Tibial nerve (tissue), 4 donors: ENCODE results near the gene ZBTB17. TPM values are rescaled to one million over a fixed set of nuclear protein-coding genes. Genes with fewer than 3 reads are reported as not detected.

Experiments
- DNase-seq, 2 donors: peaks; one replicate each; pipeline ENCODE4 v3.0.0-alpha.2; 2019; ENCODE audit warnings: low spot score in 2 of 2
- H3K27ac ChIP-seq, 4 donors: fragments of 200-600 bp; sonication (generic) in 3 of 4; one replicate each; pipeline ENCODE4 v1.5.1; 2017 to 2019; ENCODE audit warnings: mild to moderate bottlenecking in 1 of 4
- H3K27me3 ChIP-seq, 2 donors: fragments of 200-600 bp; sonication (generic) in 1 of 2; one replicate each; pipeline versions ENCODE4 v1.5.1 to v1.6.0; 2017 to 2019
- H3K36me3 ChIP-seq, 3 donors: fragments of 200-600 bp; sonication (generic); one replicate each; pipeline ENCODE4 v1.5.1; 2018 to 2019
- H3K4me1 ChIP-seq, 4 donors: fragments of 200-600 bp; sonication (generic) in 3 of 4; one replicate each; pipeline ENCODE4 v1.5.1; 2017 to 2019
- H3K4me3 ChIP-seq, 4 donors: fragments of 200-600 bp; sonication (generic) in 3 of 4; one replicate each; pipeline ENCODE4 v1.5.1; 2017 to 2019; ENCODE audit warnings: mild to moderate bottlenecking in 1 of 4, moderate library complexity in 1 of 4
- H3K9me3 ChIP-seq, 4 donors: fragments of 200-600 bp; sonication (generic) in 3 of 4; one replicate each; pipeline ENCODE4 v1.5.1; 2017 to 2019
- EP300 ChIP-seq, 2 donors: sonication (generic); formaldehyde crosslinking; IDR thresholded peaks; one replicate each; pipeline ENCODE4 v1.6.1; 2017; ENCODE audit warnings: antibody characterized with exemption in 2 of 2, mild to moderate bottlenecking in 1 of 2
- POLR2A ChIP-seq, 2 donors: fragments of 450-650 bp; IDR thresholded peaks; one replicate each; pipeline ENCODE4 v1.6.1; 2017; ENCODE audit warnings: antibody characterized with exemption in 2 of 2, mild to moderate bottlenecking in 2 of 2, moderate library complexity in 2 of 2
- WGBS, 2 donors: methylation state at CpG; one replicate each; pipeline ENCODE4 v1.1.5; 2018; 5-methylcytosine and 5-hydroxymethylcytosine counted together
- total RNA-seq, 4 donors: library from RNA; depleted of rRNA; stranded (reverse); fragments of >200 nt; gene quantifications; one replicate each; pipeline ENCODE4 v1.1.0, GENCODE V29; 2016
- TF ChIP-seq, protein P1 (sequence below), 5 experiments: fragments of 200-600 bp in 3 of 5; fragments of 450-650 bp in 2 of 5; sonication (generic) in 3 of 5; IDR thresholded peaks; one replicate each; pipeline ENCODE4 v1.5.1; 2016 to 2019; ENCODE audit warnings: antibody characterized with exemption in 5 of 5, mild to moderate bottlenecking in 3 of 5, moderate library complexity in 2 of 5

The ZBTB17 gene
- total RNA-seq, 4 donors from 2014 or later: 34.5 to 85.2 (median 52.4) TPM

DNA sequence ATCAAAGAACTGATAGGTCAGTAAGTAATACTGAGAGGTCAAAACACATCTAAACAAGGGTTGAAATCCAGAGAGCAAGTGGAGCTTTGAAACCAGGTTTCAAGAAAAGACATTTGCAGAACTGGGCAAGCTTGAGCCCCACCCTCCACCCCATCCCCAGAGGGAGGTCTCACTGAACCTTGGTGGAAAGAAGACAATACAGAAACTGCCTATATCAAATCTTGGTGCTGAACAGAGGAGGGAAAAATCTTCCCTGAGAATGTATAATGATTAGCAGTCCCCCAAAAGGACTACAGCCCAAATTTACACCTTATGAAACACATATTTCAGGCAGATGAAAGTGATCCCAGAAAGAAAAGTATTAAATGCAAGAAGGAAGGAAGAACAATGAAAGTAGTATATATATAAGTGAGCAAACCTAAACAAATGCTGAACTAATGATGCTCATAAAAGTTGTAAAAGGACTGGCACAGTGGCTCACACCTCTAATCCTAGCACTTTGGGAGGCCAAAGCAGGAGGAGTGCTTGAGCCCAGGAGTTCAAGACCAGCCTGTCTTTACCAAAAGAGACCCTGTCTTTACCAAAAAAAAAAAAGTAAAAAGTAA is 12.4 kb downstream of the ZBTB17 start:
- TF ChIP-seq, protein P1, sequence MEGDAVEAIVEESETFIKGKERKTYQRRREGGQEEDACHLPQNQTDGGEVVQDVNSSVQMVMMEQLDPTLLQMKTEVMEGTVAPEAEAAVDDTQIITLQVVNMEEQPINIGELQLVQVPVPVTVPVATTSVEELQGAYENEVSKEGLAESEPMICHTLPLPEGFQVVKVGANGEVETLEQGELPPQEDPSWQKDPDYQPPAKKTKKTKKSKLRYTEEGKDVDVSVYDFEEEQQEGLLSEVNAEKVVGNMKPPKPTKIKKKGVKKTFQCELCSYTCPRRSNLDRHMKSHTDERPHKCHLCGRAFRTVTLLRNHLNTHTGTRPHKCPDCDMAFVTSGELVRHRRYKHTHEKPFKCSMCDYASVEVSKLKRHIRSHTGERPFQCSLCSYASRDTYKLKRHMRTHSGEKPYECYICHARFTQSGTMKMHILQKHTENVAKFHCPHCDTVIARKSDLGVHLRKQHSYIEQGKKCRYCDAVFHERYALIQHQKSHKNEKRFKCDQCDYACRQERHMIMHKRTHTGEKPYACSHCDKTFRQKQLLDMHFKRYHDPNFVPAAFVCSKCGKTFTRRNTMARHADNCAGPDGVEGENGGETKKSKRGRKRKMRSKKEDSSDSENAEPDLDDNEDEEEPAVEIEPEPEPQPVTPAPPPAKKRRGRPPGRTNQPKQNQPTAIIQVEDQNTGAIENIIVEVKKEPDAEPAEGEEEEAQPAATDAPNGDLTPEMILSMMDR (IDR thresholded peaks at IDR 0.05): no peak
- TF ChIP-seq POLR2A (IDR thresholded peaks at IDR 0.05): no peak
- TF ChIP-seq EP300 (IDR thresholded peaks at IDR 0.05): no peak
- Histone ChIP-seq H3K27ac (peak overlapping the region in 2 of 4 donors; percentile 52 to 80), H3K9me3 (no peaks in the 10 kb centered on the region), H3K36me3 (peaks cover 0 to 4% (median 0%) of the 10 kb centered on the region in 3 donors), H3K4me1 (peaks cover 0 to 88% (median 25%) of the 10 kb centered on the region in 4 donors), H3K4me3 (no peak overlapping the region), H3K27me3 (no peaks in the 10 kb centered on the region)
- no peak for DNase-seq

DNA sequence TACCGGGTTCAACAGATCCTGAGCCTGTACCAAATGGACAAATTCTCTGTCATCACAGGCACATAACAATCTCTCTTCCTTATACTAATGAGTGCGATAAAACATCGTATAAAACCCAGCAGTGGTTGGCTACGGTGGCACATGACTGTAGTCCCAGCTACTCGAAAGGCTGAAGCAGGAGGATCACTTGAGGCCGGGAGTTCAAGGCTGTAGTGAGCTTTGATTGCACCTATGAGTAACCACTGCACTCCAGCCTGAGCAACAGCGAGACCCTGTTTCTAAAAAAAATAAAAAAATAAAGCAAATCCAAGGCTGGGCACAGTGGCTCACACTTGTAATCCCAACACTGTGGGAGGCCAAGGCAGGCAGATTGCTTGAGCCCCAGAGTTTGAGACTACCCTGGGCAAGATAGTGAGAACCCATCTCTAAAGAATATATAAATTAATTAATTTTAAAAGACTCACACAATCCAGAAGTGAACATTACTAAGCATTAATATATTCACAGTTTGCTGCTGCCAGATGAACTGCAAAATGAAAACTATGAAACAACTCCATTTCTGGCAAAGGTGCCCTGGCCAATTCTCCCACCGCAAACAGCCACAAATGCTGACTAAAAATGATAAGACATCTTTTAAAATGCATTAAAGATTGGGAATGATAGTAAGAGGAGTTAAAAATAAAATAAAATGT is 13.1 kb downstream of the ZBTB17 start:
- Histone ChIP-seq H3K27ac (peak overlapping the region in 2 of 4 donors; percentile 52 to 80), H3K4me1 (peaks cover 0 to 88% (median 23%) of the 10 kb centered on the region in 4 donors), H3K4me3 (no peak overlapping the region), H3K9me3 (no peaks in the 10 kb centered on the region), H3K36me3 (no peaks in the 10 kb centered on the region), H3K27me3 (no peaks in the 10 kb centered on the region)
- TF ChIP-seq, protein P1 (IDR thresholded peaks at IDR 0.05): no peak
- no peak for TF ChIP-seq EP300 (IDR thresholded peaks at IDR 0.05)
- no peak for TF ChIP-seq POLR2A (IDR thresholded peaks at IDR 0.05)
- DNase-seq: no peak
- WGBS, 2 donors: 83 to 89% methylated on average over 8 of the region's 8 CpGs

DNA sequence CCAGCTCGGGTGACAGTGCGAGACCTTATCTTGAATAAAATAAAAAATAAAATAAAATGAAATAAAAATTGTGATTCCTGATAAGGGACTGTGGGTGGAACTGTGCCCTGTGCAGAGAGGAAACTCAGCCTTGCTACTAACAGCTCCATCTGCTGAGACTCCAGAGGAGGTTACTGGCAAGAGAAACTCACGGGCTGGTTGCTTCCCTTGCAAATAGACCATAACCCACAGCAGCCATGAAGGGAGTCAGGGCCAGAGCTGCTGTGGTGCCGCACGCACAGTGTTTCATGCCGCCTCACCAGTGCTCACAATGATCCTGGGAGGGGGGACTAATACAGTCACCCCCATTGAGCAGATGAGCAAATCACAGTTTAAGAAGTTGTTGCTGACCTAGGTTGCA is 13.7 kb downstream of the ZBTB17 start:
- Histone ChIP-seq H3K4me1 (peaks cover 0 to 86% (median 22%) of the 10 kb centered on the region in 4 donors), H3K27me3 (no peaks in the 10 kb centered on the region), H3K27ac (peak overlapping the region in 1 of 4 donors; percentile 80), H3K36me3 (peaks cover 0 to 5% (median 0%) of the 10 kb centered on the region in 3 donors), H3K9me3 (no peaks in the 10 kb centered on the region), H3K4me3 (no peak overlapping the region)
- TF ChIP-seq, protein P1 (IDR thresholded peaks at IDR 0.05): no peak
- TF ChIP-seq EP300 (IDR thresholded peaks at IDR 0.05) (no peak), POLR2A (IDR thresholded peaks at IDR 0.05) (no peak)
- WGBS, 2 donors: 87 to 93% methylated on average over 6 of the region's 6 CpGs
- no peak for DNase-seq

DNA sequence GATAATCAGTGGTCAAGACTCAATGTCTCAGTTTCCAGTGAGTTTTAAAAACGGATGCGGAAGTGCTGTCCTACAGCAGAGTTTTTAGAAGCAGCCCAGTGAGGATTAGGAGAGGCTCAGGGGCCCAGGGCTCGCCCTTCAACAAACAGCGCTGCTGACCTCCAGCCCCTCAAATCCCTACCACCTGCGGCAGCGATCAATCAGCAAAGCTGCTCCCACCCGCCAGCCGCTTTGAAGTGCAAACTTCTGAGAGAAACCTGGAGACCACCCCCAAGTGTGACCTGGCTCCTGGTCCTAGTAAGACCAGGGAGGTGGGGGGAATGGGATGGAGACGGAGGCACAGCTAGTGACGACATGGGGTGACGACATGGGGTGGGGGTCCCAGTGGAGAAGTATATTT is 14.4 kb downstream of the ZBTB17 start:
- DNase-seq: no peak
- no peak overlapping the region for H3K27ac ChIP-seq
- H3K27me3 ChIP-seq: no peaks in the 10 kb centered on the region
- 79 to 83% methylated on average over 11 of the region's 11 CpGs for WGBS, 2 donors
- no peak overlapping the region for H3K4me3 ChIP-seq
- peaks cover 0 to 5% (median 0%) of the 10 kb centered on the region in 3 donors for H3K36me3 ChIP-seq
- H3K4me1 ChIP-seq: peaks cover 0 to 80% (median 16%) of the 10 kb centered on the region in 4 donors
- H3K9me3 ChIP-seq: no peaks in the 10 kb centered on the region
- TF ChIP-seq, protein P1 (IDR thresholded peaks at IDR 0.05): no peak
- TF ChIP-seq POLR2A (IDR thresholded peaks at IDR 0.05): no peak
- no peak for TF ChIP-seq EP300 (IDR thresholded peaks at IDR 0.05)

DNA sequence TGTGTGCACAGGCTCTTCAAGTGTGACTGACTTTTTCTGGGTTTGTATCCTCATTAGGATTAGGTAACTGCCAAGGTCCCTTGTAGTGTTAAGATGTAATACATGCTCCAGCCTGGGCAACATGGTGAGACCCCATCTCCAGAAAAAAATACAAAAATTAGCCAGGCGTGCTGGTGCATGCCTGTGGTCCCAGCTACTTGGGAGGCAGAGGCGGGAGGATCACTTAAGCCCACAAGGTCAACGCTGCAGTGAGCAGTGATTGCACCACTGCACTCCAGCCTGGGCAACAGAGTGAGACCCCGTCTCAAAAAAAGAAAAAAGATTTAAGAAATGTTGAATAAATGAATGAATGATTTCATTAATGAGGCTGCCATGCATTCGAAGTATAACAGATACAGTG is 15.1 kb downstream of the ZBTB17 start:
- TF ChIP-seq POLR2A (IDR thresholded peaks at IDR 0.05): no peak
- TF ChIP-seq, protein P1 (IDR thresholded peaks at IDR 0.05): no peak
- TF ChIP-seq EP300 (IDR thresholded peaks at IDR 0.05): no peak
- Histone ChIP-seq H3K27me3 (no peaks in the 10 kb centered on the region), H3K9me3 (no peaks in the 10 kb centered on the region), H3K27ac (no peak overlapping the region), H3K4me3 (no peak overlapping the region), H3K4me1 (peaks cover 0 to 73% (median 10%) of the 10 kb centered on the region in 4 donors), H3K36me3 (peaks cover 0 to 5% (median 0%) of the 10 kb centered on the region in 3 donors)
- DNase-seq: no peak
- 94% methylated on average over 5 of the region's 5 CpGs for WGBS, 2 donors
